ENCODE data around the gene MYORG.

- TF ChIP-seq, protein P1, sequence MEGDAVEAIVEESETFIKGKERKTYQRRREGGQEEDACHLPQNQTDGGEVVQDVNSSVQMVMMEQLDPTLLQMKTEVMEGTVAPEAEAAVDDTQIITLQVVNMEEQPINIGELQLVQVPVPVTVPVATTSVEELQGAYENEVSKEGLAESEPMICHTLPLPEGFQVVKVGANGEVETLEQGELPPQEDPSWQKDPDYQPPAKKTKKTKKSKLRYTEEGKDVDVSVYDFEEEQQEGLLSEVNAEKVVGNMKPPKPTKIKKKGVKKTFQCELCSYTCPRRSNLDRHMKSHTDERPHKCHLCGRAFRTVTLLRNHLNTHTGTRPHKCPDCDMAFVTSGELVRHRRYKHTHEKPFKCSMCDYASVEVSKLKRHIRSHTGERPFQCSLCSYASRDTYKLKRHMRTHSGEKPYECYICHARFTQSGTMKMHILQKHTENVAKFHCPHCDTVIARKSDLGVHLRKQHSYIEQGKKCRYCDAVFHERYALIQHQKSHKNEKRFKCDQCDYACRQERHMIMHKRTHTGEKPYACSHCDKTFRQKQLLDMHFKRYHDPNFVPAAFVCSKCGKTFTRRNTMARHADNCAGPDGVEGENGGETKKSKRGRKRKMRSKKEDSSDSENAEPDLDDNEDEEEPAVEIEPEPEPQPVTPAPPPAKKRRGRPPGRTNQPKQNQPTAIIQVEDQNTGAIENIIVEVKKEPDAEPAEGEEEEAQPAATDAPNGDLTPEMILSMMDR (IDR thresholded peaks at IDR 0.05; ENCODE audit: borderline replicate concordance, extremely low read depth, low read length, poor library complexity, severe bottlenecking) = no peak
- TF ChIP-seq EZH2 (IDR thresholded peaks at IDR 0.05; ENCODE audit: borderline replicate concordance, low read depth, low read length, severe bottlenecking) = no peak
Measured at GRCh38 chr9:34408173-34408572, 31.5 kb upstream of the MYORG start.
